H9 (cell line): ENCODE measurements around the gene DUSP1. TPM values are rescaled to one million over a fixed set of nuclear protein-coding genes. Genes with fewer than 3 reads are reported as not detected.

Source experiments
- DNase-seq: peaks from one replicate; pipeline ENCODE4 v3.0.0-alpha.2; 2017
- H2AFZ ChIP-seq: one replicate; pipeline ENCODE4 v1.6.1; 2013; ENCODE audit warnings: mild to moderate bottlenecking, low read length, control low read depth, moderate library complexity
- H2AK5ac ChIP-seq: 2 replicates; pipeline ENCODE4 v1.6.1; 2013; ENCODE audit warnings: low read length, control low read depth, mixed read lengths; ENCODE audit not compliant: insufficient read length
- H2BK120ac ChIP-seq: one replicate; pipeline ENCODE4 v1.6.1; 2013; ENCODE audit warnings: low read depth, mild to moderate bottlenecking, low read length, control low read depth, inconsistent platforms; ENCODE audit not compliant: poor library complexity, severe bottlenecking
- H2BK12ac ChIP-seq: 2 replicates; pipeline ENCODE4 v1.6.1; 2013; ENCODE audit warnings: low read length, control low read depth, mixed read lengths, low read depth; ENCODE audit not compliant: insufficient read length
- H2BK15ac ChIP-seq: 2 replicates; pipeline ENCODE4 v1.6.1; 2013; ENCODE audit warnings: low read depth, low read length, control low read depth
- H2BK20ac ChIP-seq: one replicate; pipeline ENCODE4 v1.6.1; 2013; ENCODE audit warnings: low read depth, mild to moderate bottlenecking, low read length, control low read depth, inconsistent platforms; ENCODE audit not compliant: poor library complexity, severe bottlenecking
- H2BK5ac ChIP-seq: 2 replicates; pipeline ENCODE4 v1.6.1; 2013; ENCODE audit warnings: low read length, control low read depth, mixed read lengths; ENCODE audit not compliant: insufficient read length
- H3K14ac ChIP-seq: 2 replicates; pipeline ENCODE4 v1.6.1; 2013; ENCODE audit warnings: low read length, control low read depth; ENCODE audit not compliant: insufficient read depth
- H3K18ac ChIP-seq: 2 replicates; pipeline ENCODE4 v1.6.1; 2013; ENCODE audit warnings: low read depth, mild to moderate bottlenecking, mixed read lengths, low read length, control low read depth; ENCODE audit not compliant: insufficient read length
- H3K23ac ChIP-seq: 2 replicates; pipeline ENCODE4 v1.6.1; 2013; ENCODE audit warnings: low read length, control low read depth, mixed read lengths, low read depth; ENCODE audit not compliant: insufficient read length
- H3K23me2 ChIP-seq: 2 replicates; pipeline ENCODE4 v1.6.1; 2013; ENCODE audit warnings: low read depth, mild to moderate bottlenecking, mixed read lengths, low read length, control low read depth; ENCODE audit not compliant: insufficient read length, poor library complexity, severe bottlenecking
- H3K27ac ChIP-seq: 2 replicates; pipeline ENCODE4 v1.5.1; 2013; ENCODE audit warnings: low read length, control low read depth, mixed read lengths, low read depth; ENCODE audit not compliant: insufficient read length
- H3K27me3 ChIP-seq: 2 replicates; pipeline ENCODE4 v1.6.1; 2013; ENCODE audit warnings: low read length, control low read depth, inconsistent platforms; ENCODE audit not compliant: insufficient read depth
- H3K4ac ChIP-seq: 2 replicates; pipeline ENCODE4 v1.6.1; 2013; ENCODE audit warnings: low read depth, mild to moderate bottlenecking, control low read depth, inconsistent platforms, low read length, moderate library complexity
- H3K4me1 ChIP-seq: 2 replicates; pipeline ENCODE4 v1.6.1; 2013; ENCODE audit warnings: low read length, control low read depth, inconsistent platforms; ENCODE audit not compliant: insufficient read depth
- H3K4me2 ChIP-seq: 2 replicates; pipeline ENCODE4 v1.6.1; 2013; ENCODE audit warnings: low read length, control low read depth, mixed read lengths; ENCODE audit not compliant: insufficient read length, insufficient read depth
- H3K56ac ChIP-seq: 2 replicates; pipeline ENCODE4 v1.6.1; 2013; ENCODE audit warnings: low read depth, mild to moderate bottlenecking, mixed read lengths, low read length, control low read depth; ENCODE audit not compliant: insufficient read length
- H3K79me1 ChIP-seq: 2 replicates; pipeline ENCODE4 v1.6.1; 2013; ENCODE audit warnings: low read depth, mild to moderate bottlenecking, moderate library complexity, low read length, control low read depth, inconsistent platforms; ENCODE audit not compliant: insufficient read depth, poor library complexity, severe bottlenecking
- H3K79me2 ChIP-seq: 2 replicates; pipeline ENCODE4 v1.6.1; 2013; ENCODE audit warnings: low read length, control low read depth, inconsistent platforms; ENCODE audit not compliant: insufficient read depth
- H3K9ac ChIP-seq: 2 replicates; pipeline ENCODE4 v1.6.1; 2013; ENCODE audit warnings: low read length, control low read depth, mixed read lengths; ENCODE audit not compliant: insufficient read length; ENCODE audit errors: extremely low read depth
- H3K9me3 ChIP-seq: one replicate; pipeline ENCODE4 v1.6.1; 2013; ENCODE audit warnings: low read depth, low read length, inconsistent platforms; ENCODE audit not compliant: control insufficient read depth
- H3T11ph ChIP-seq: one replicate; pipeline ENCODE4 v1.6.1; 2013; ENCODE audit warnings: mild to moderate bottlenecking, low read length, control low read depth, inconsistent platforms
- H4K20me1 ChIP-seq: one replicate; pipeline ENCODE4 v1.6.1; 2013; ENCODE audit not compliant: control insufficient read depth, insufficient read length, insufficient read depth
- H4K5ac ChIP-seq: 2 replicates; pipeline ENCODE4 v1.6.1; 2013; ENCODE audit warnings: low read depth, mild to moderate bottlenecking, mixed read lengths, low read length, control low read depth; ENCODE audit not compliant: insufficient read length
- H4K8ac ChIP-seq: replicated peaks from 2 replicates; pipeline ENCODE4 v1.6.1; 2013; ENCODE audit warnings: low read length, control low read depth, mixed read lengths, low read depth; ENCODE audit not compliant: insufficient read length
- H4K91ac ChIP-seq: 2 replicates; pipeline ENCODE4 v1.6.1; 2013; ENCODE audit warnings: low read depth, mild to moderate bottlenecking, moderate library complexity, mixed read lengths, low read length, control low read depth; ENCODE audit not compliant: insufficient read length
- H3K27ac Mint-ChIP-seq, 3 experiments: 2 replicates in 2 of 3; 3 replicates in 1 of 3; pipeline ENCODE4 v1.8.0; 2020 to 2021; ENCODE audit warnings: mixed read lengths in 3 of 3, mild to moderate bottlenecking in 1 of 3, moderate library complexity in 1 of 3
- H3K27me3 Mint-ChIP-seq: 2 replicates; pipeline ENCODE4 v1.8.0; 2021; ENCODE audit warnings: low read depth, mild to moderate bottlenecking, moderate library complexity, mixed read lengths
- H3K36me3 Mint-ChIP-seq, 3 experiments: 2 replicates in 2 of 3; 3 replicates in 1 of 3; pipeline ENCODE4 v1.8.0; 2020 to 2021; ENCODE audit warnings: low read depth in 3 of 3, mixed read lengths in 3 of 3; ENCODE audit not compliant: insufficient read depth in 1 of 3
- H3K4me1 Mint-ChIP-seq, 2 experiments: 2 replicates each; pipeline ENCODE4 v1.8.0; 2020; ENCODE audit warnings: mixed read lengths in 2 of 2
- H3K4me3 Mint-ChIP-seq, 2 experiments: 2 replicates in 1 of 2; 3 replicates in 1 of 2; pipeline ENCODE4 v1.8.0; 2020 to 2021; ENCODE audit warnings: mild to moderate bottlenecking in 2 of 2, mixed read lengths in 2 of 2, moderate library complexity in 1 of 2
- H3K9me3 Mint-ChIP-seq, 2 experiments: 2 replicates in 1 of 2; 3 replicates in 1 of 2; pipeline ENCODE4 v1.8.0; 2020; ENCODE audit warnings: mild to moderate bottlenecking in 2 of 2, mixed read lengths in 2 of 2, moderate library complexity in 1 of 2
- WGBS: extraction: QIAGEN DNeasy Blood & Tissue Kit; methylation state at CpG from one replicate; pipeline ENCODE4 v1.1.7; 2013; ENCODE audit warnings: missing lambda C conversion rate, low lambda C conversion rate, mixed read lengths; ENCODE audit not compliant: insufficient read length; ENCODE audit errors: extremely low coverage; 5-methylcytosine and 5-hydroxymethylcytosine counted together
- total RNA-seq: library from RNA; stranded (reverse); gene quantifications from 2 replicates; pipeline ENCODE4 v1.2.1, GENCODE V29; 2021
- TF ChIP-seq, protein P1 (sequence below): fragments of 200-600 bp; sonication (generic); conservative IDR thresholded peaks from 3 replicates; pipeline ENCODE4 v1.8.0; 2021; ENCODE audit warnings: antibody characterized with exemption, mild to moderate bottlenecking

Gene DUSP1
- total RNA-seq, 1 experiment from 2014 or later: 10.9 TPM

DNA sequence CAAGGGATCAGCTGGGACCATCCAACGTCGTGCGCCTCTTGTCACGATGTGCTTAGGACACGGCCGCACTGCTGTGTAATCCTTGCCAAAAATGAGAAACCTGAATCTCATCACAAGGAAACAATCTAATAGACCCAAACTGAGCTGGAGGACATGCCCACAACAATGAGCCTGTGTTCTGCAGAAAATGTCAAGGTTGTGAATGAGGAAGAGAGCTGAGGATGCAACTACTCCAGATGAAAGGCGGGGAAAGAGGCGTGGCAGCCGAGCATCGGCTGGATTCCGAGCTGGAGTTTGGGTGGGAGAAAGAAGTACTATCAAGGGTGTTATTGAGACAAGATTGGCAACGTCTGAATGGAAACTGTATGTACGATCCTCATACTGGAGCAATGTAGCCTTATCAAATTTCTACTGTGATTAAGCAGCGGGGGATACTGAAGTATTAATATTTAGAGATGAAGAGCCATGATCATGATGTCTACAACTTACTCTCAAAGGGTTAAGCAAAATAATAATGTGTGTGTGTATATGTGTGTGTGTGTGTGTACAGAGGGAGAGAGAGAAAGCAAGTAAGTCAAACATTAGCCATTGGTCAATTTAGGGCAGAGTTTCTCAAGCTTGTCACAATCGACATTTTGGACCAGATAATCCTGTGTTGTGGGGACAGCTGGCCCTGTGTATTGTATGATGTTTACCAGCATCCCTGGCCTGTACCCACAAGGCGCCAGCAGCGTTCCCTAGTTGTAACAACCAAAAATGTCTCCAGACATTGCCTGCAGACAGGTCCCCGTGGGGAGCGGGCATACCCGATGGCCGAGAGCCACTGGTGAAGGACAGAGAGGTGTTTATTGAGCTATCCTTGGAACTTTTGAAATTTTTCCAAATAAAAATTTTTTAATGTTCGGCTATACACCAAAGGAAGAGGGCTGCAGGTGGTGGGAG is 46.5 kb downstream of the DUSP1 start:
- H3K23ac ChIP-seq: no peak overlapping the region
- H2AFZ ChIP-seq: no peak overlapping the region
- H2BK15ac ChIP-seq: no peak overlapping the region
- H3K9ac ChIP-seq: no peak overlapping the region
- TF ChIP-seq, protein P1, sequence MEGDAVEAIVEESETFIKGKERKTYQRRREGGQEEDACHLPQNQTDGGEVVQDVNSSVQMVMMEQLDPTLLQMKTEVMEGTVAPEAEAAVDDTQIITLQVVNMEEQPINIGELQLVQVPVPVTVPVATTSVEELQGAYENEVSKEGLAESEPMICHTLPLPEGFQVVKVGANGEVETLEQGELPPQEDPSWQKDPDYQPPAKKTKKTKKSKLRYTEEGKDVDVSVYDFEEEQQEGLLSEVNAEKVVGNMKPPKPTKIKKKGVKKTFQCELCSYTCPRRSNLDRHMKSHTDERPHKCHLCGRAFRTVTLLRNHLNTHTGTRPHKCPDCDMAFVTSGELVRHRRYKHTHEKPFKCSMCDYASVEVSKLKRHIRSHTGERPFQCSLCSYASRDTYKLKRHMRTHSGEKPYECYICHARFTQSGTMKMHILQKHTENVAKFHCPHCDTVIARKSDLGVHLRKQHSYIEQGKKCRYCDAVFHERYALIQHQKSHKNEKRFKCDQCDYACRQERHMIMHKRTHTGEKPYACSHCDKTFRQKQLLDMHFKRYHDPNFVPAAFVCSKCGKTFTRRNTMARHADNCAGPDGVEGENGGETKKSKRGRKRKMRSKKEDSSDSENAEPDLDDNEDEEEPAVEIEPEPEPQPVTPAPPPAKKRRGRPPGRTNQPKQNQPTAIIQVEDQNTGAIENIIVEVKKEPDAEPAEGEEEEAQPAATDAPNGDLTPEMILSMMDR: no peak
- no peak overlapping the region for H3K18ac ChIP-seq
- Mint-ChIP-seq H3K27ac (no peak overlapping the region), H3K9me3 (no peaks in the 10 kb centered on the region), H3K36me3 (no peaks in the 10 kb centered on the region), H3K27me3 (peaks cover 71% of the 10 kb centered on the region), H3K4me3 (no peak overlapping the region), H3K4me1 (peaks cover 2 to 3% of the 10 kb centered on the region in 2 experiments; a peak in 1 of 4 replicates)
- H3K14ac ChIP-seq: no peak overlapping the region
- no peaks in the 10 kb centered on the region for H3K9me3 ChIP-seq
- no peak overlapping the region for H3K56ac ChIP-seq
- H2BK120ac ChIP-seq: no peak overlapping the region
- WGBS: no CpG with 5 or more reads among the region's 22 CpGs
- no peaks in the 10 kb centered on the region for H3K79me2 ChIP-seq
- H2BK12ac ChIP-seq: no peak overlapping the region
- H2AK5ac ChIP-seq: no peak overlapping the region
- H4K91ac ChIP-seq: no peak overlapping the region
- H3K4me2 ChIP-seq: no peak overlapping the region
- no peak overlapping the region for H3K4ac ChIP-seq
- no peaks in the 10 kb centered on the region for H3K27me3 ChIP-seq
- H4K20me1 ChIP-seq: no peaks in the 10 kb centered on the region
- H2BK5ac ChIP-seq: no peak overlapping the region
- H3K79me1 ChIP-seq: no peaks in the 10 kb centered on the region
- no peak overlapping the region for H3K27ac ChIP-seq
- H4K8ac ChIP-seq: no peak overlapping the region
- no peak for DNase-seq
- no peak overlapping the region for H2BK20ac ChIP-seq
- H3K23me2 ChIP-seq: no peaks in the 10 kb centered on the region
- H4K5ac ChIP-seq: no peak overlapping the region
- no peak overlapping the region for H3T11ph ChIP-seq
- no peaks in the 10 kb centered on the region for H3K4me1 ChIP-seq
